ENCODE results near the gene PEX11B.

PEX11B gene

DNA sequence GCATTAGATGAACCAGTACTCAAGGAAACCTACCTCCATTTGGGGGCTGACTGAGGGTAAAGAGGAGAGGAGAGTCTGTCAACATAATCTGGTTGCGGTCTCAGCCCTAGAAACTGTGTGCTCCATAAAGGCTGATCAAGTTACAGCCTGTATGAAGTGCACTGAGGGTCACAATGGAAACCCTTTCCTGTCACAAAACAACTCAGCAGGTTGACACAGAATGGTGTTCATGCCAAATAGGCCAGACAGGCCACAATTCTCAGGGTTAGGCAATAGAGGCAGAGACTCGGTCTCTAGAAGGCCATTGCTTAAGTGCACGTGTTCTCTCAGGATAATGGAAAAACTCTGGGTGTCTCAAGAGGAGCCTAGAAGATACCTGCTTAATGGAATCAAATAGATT lies 28.8 kb downstream of the PEX11B start:
- H3K27me3 ChIP-seq (ENCODE audit: control insufficient read depth in 1 of 2, insufficient read depth in 2 of 2, low read length in 2 of 2) = no peaks in the 10 kb centered on the region
- no peaks in the 10 kb centered on the region for H3K36me3 ChIP-seq (ENCODE audit: control insufficient read depth in 2 of 2, insufficient read depth in 2 of 2, low read length in 2 of 2)
- H3K4me1 ChIP-seq (ENCODE audit: control insufficient read depth, insufficient read depth, low read length) = peaks cover 18% of the 10 kb centered on the region
- no peaks in the 10 kb centered on the region for H3K9me3 ChIP-seq (ENCODE audit: control insufficient read depth in 2 of 2, low read length in 2 of 2)
- H3K27ac ChIP-seq (ENCODE audit: low read length) = no peak overlapping the region
- H3K9ac ChIP-seq (ENCODE audit: low read length in 2 of 2) = no peak overlapping the region
- no peak overlapping the region for H3K4me3 ChIP-seq (ENCODE audit: low read length in 2 of 2)

GRCh38 chr1:145887631-145888030 lies 30.9 kb downstream of the PEX11B start:
- Histone ChIP-seq H3K9me3 (ENCODE audit: control insufficient read depth in 2 of 2, low read length in 2 of 2) (no peaks in the 10 kb centered on the region), H3K27me3 (ENCODE audit: control insufficient read depth in 1 of 2, insufficient read depth in 2 of 2, low read length in 2 of 2) (peaks cover 0 to 2% of the 10 kb centered on the region in 2 donors), H3K4me3 (ENCODE audit: low read length in 2 of 2) (no peak overlapping the region), H3K9ac (ENCODE audit: low read length in 2 of 2) (no peak overlapping the region), H3K36me3 (ENCODE audit: control insufficient read depth in 2 of 2, insufficient read depth in 2 of 2, low read length in 2 of 2) (no peaks in the 10 kb centered on the region), H3K27ac (ENCODE audit: low read length) (no peak overlapping the region), H3K4me1 (ENCODE audit: control insufficient read depth, insufficient read depth, low read length) (peaks cover 17% of the 10 kb centered on the region)

DNA sequence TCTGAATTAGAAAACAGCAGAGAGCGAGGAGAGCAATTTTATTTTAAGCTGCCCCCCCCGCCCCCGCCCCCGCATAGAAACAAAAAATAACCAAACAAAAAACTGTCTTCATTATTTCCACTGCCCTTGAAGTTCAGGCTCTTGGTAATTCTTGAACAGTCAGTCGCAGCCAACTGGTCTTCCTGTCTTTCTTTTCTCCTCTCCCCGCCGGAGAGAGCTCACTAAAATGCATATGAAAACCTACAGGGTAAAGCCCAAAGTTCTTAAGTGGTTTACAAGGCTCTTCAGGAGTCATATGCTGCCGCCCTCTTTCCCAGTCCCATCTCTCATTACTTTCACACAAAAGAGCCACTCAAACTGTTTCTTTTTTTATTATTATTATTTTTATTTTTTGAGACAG lies 31.7 kb downstream of the PEX11B start:
- Histone ChIP-seq H3K27me3 (ENCODE audit: control insufficient read depth in 1 of 2, insufficient read depth in 2 of 2, low read length in 2 of 2) (peaks cover 0 to 2% of the 10 kb centered on the region in 2 donors), H3K9ac (ENCODE audit: low read length in 2 of 2) (no peak overlapping the region), H3K27ac (ENCODE audit: low read length) (no peak overlapping the region), H3K9me3 (ENCODE audit: control insufficient read depth in 2 of 2, low read length in 2 of 2) (no peaks in the 10 kb centered on the region), H3K4me1 (ENCODE audit: control insufficient read depth, insufficient read depth, low read length) (peaks cover 10% of the 10 kb centered on the region), H3K4me3 (ENCODE audit: low read length in 2 of 2) (no peak overlapping the region), H3K36me3 (ENCODE audit: control insufficient read depth in 2 of 2, insufficient read depth in 2 of 2, low read length in 2 of 2) (no peaks in the 10 kb centered on the region)

DNA sequence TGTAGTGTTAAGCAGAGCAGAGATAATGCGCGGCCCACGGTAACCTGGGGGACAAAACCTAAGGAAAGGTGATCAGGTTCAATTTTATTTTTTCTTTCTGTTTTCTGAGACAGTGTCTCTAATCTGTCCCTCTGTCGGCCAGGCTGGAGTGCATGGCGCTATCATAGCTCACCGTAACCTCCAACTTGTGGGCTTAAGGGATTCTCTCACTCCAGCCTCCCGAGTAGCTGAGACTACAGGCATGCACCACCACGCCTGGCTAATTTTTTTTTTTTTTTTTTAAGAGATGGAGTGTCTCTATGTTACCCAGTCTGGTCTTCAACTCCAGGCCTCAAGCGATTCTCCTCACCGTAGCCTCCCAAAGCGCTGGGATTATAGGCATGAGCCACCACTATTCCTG lies 32.1 kb downstream of the PEX11B start:
- no peak overlapping the region for H3K27ac ChIP-seq (ENCODE audit: low read length)
- H3K4me3 ChIP-seq (ENCODE audit: low read length in 2 of 2) = peak overlapping the region; percentile 80 to 83
- no peaks in the 10 kb centered on the region for H3K36me3 ChIP-seq (ENCODE audit: control insufficient read depth in 2 of 2, insufficient read depth in 2 of 2, low read length in 2 of 2)
- peaks cover 0 to 4% of the 10 kb centered on the region in 2 donors for H3K27me3 ChIP-seq (ENCODE audit: control insufficient read depth in 1 of 2, insufficient read depth in 2 of 2, low read length in 2 of 2)
- peaks cover 6% of the 10 kb centered on the region for H3K4me1 ChIP-seq (ENCODE audit: control insufficient read depth, insufficient read depth, low read length)
- no peak overlapping the region for H3K9ac ChIP-seq (ENCODE audit: low read length in 2 of 2)
- H3K9me3 ChIP-seq (ENCODE audit: control insufficient read depth in 2 of 2, low read length in 2 of 2) = no peaks in the 10 kb centered on the region

GRCh38 chr1:145885738-145886287 lies 32.7 kb downstream of the PEX11B start, which contains the start of gene ANKRD35:
TSS of gene ANKRD35 (minus strand) at chr1:145885866. CDS start at chr1:145885758, 108 bp downstream.
- Histone ChIP-seq H3K9ac (ENCODE audit: low read length in 2 of 2) (no peak within 1 kb of the TSS), H3K36me3 (ENCODE audit: control insufficient read depth in 2 of 2, insufficient read depth in 2 of 2, low read length in 2 of 2) (no peaks in the 10 kb centered on the region), H3K4me3 (ENCODE audit: low read length in 2 of 2) (peak within 1 kb of the TSS; percentile 80 to 83), H3K9me3 (ENCODE audit: control insufficient read depth in 2 of 2, low read length in 2 of 2) (no peaks in the 10 kb centered on the region), H3K27ac (ENCODE audit: low read length) (no peak within 1 kb of the TSS), H3K27me3 (ENCODE audit: control insufficient read depth in 1 of 2, insufficient read depth in 2 of 2, low read length in 2 of 2) (peaks cover 0 to 4% of the 10 kb centered on the region in 2 donors), H3K4me1 (ENCODE audit: control insufficient read depth, insufficient read depth, low read length) (peaks cover 3% of the 10 kb centered on the region)

GRCh38 chr1:145884675-145885074 lies 33.8 kb downstream of the PEX11B start:
- Histone ChIP-seq H3K36me3 (ENCODE audit: control insufficient read depth in 2 of 2, insufficient read depth in 2 of 2, low read length in 2 of 2) (no peaks in the 10 kb centered on the region), H3K27ac (ENCODE audit: low read length) (no peak overlapping the region), H3K4me1 (ENCODE audit: control insufficient read depth, insufficient read depth, low read length) (peaks cover 3% of the 10 kb centered on the region), H3K27me3 (ENCODE audit: control insufficient read depth in 1 of 2, insufficient read depth in 2 of 2, low read length in 2 of 2) (peaks cover 0 to 4% of the 10 kb centered on the region in 2 donors), H3K9me3 (ENCODE audit: control insufficient read depth in 2 of 2, low read length in 2 of 2) (no peaks in the 10 kb centered on the region), H3K4me3 (ENCODE audit: low read length in 2 of 2) (no peak overlapping the region), H3K9ac (ENCODE audit: low read length in 2 of 2) (no peak overlapping the region)

- no peaks in the 10 kb centered on the region for H3K36me3 ChIP-seq (ENCODE audit: control insufficient read depth in 2 of 2, insufficient read depth in 2 of 2, low read length in 2 of 2)
- H3K27me3 ChIP-seq (ENCODE audit: control insufficient read depth in 1 of 2, insufficient read depth in 2 of 2, low read length in 2 of 2) = peaks cover 0 to 7% of the 10 kb centered on the region in 2 donors
- no peak overlapping the region for H3K9ac ChIP-seq (ENCODE audit: low read length in 2 of 2)
- no peaks in the 10 kb centered on the region for H3K4me1 ChIP-seq (ENCODE audit: control insufficient read depth, insufficient read depth, low read length)
- H3K27ac ChIP-seq (ENCODE audit: low read length) = no peak overlapping the region
- H3K4me3 ChIP-seq (ENCODE audit: low read length in 2 of 2) = no peak overlapping the region
- H3K9me3 ChIP-seq (ENCODE audit: control insufficient read depth in 2 of 2, low read length in 2 of 2) = no peaks in the 10 kb centered on the region
Measured at GRCh38 chr1:145879775-145880174, 38.7 kb downstream of the PEX11B start.

DNA sequence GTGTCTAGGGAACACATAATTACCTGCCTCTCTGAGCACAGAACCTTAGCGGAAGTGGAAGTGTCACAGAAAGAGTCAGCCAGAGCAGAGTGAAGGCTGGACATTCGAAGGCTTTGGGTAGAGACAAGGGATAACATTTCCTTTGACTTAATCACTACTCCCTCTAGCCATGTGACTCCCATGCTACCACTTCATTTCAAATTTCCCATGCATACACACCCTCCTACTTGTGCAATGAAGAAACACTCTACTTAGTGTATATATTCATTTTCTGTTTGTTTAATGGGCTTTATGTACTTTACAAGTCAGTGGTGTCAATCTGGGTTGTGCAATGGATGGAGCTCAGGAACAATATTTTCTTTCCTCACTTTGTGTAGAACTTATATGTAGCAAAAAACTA lies 39.8 kb downstream of the PEX11B start:
- Histone ChIP-seq H3K27ac (ENCODE audit: low read length) (no peak overlapping the region), H3K36me3 (ENCODE audit: control insufficient read depth in 2 of 2, insufficient read depth in 2 of 2, low read length in 2 of 2) (no peaks in the 10 kb centered on the region), H3K9ac (ENCODE audit: low read length in 2 of 2) (no peak overlapping the region), H3K9me3 (ENCODE audit: control insufficient read depth in 2 of 2, low read length in 2 of 2) (no peaks in the 10 kb centered on the region), H3K4me3 (ENCODE audit: low read length in 2 of 2) (no peak overlapping the region), H3K27me3 (ENCODE audit: control insufficient read depth in 1 of 2, insufficient read depth in 2 of 2, low read length in 2 of 2) (peaks cover 0 to 6% of the 10 kb centered on the region in 2 donors), H3K4me1 (ENCODE audit: control insufficient read depth, insufficient read depth, low read length) (no peaks in the 10 kb centered on the region)

- no peak overlapping the region for H3K27ac ChIP-seq (ENCODE audit: low read length)
- H3K9ac ChIP-seq (ENCODE audit: low read length in 2 of 2) = no peak overlapping the region
- H3K27me3 ChIP-seq (ENCODE audit: control insufficient read depth in 1 of 2, insufficient read depth in 2 of 2, low read length in 2 of 2) = peaks cover 0 to 5% of the 10 kb centered on the region in 2 donors
- no peak overlapping the region for H3K4me3 ChIP-seq (ENCODE audit: low read length in 2 of 2)
- H3K36me3 ChIP-seq (ENCODE audit: control insufficient read depth in 2 of 2, insufficient read depth in 2 of 2, low read length in 2 of 2) = no peaks in the 10 kb centered on the region
- peaks cover 3% of the 10 kb centered on the region for H3K4me1 ChIP-seq (ENCODE audit: control insufficient read depth, insufficient read depth, low read length)
- no peaks in the 10 kb centered on the region for H3K9me3 ChIP-seq (ENCODE audit: control insufficient read depth in 2 of 2, low read length in 2 of 2)
Measured at GRCh38 chr1:145877923-145878486, 40.5 kb downstream of the PEX11B start.

DNA sequence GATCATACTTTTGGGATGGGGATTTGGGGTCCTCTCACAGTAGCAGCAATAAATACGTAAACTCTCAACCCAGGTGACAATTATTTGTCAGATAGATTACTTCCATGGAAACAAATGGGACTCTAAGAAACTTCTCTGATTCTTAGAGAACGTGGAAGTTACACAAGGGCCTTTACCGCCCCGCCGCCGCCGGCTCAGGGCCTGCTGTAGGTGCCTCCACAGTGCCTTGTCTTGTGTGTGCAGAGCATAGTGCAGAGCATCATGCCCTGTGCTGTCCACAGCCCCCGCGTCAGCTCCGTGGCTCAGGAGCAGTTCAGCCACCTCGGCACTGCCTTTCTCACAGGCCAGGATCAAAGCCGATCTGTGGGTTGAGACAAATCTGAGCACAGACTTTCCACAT lies 43.9 kb downstream of the PEX11B start:
- peaks cover 0 to 2% of the 10 kb centered on the region in 2 donors for H3K27me3 ChIP-seq (ENCODE audit: control insufficient read depth in 1 of 2, insufficient read depth in 2 of 2, low read length in 2 of 2)

More for the DNA sequence above, 43.9 kb downstream of the PEX11B start:
- no peaks in the 10 kb centered on the region for H3K9me3 ChIP-seq (ENCODE audit: control insufficient read depth in 2 of 2, low read length in 2 of 2)
- H3K4me1 ChIP-seq (ENCODE audit: control insufficient read depth, insufficient read depth, low read length) = peaks cover 19% of the 10 kb centered on the region
- no peak overlapping the region for H3K4me3 ChIP-seq (ENCODE audit: low read length in 2 of 2)
- no peaks in the 10 kb centered on the region for H3K36me3 ChIP-seq (ENCODE audit: control insufficient read depth in 2 of 2, insufficient read depth in 2 of 2, low read length in 2 of 2)
- H3K27ac ChIP-seq (ENCODE audit: low read length) = no peak overlapping the region
- H3K9ac ChIP-seq (ENCODE audit: low read length in 2 of 2) = no peak overlapping the region
